HG03520 (cell line): ENCODE measurements around the gene SLC2A8.
A peak's percentile ranks its signal among the peaks of the same experiment; 100 is the strongest.

Experiments
- ATAC-seq: cut with Tn5 transposase; IDR thresholded peaks from one replicate; pipeline ENCODE4 v1.9.1; 2021; ENCODE audit warnings: mild to moderate bottlenecking, moderate library complexity; ENCODE audit not compliant: unreplicated experiment

SLC2A8 gene

GRCh38 chr9:127428348-127428747 lies 31.4 kb downstream of the SLC2A8 start:
- no peak for ATAC-seq

DNA sequence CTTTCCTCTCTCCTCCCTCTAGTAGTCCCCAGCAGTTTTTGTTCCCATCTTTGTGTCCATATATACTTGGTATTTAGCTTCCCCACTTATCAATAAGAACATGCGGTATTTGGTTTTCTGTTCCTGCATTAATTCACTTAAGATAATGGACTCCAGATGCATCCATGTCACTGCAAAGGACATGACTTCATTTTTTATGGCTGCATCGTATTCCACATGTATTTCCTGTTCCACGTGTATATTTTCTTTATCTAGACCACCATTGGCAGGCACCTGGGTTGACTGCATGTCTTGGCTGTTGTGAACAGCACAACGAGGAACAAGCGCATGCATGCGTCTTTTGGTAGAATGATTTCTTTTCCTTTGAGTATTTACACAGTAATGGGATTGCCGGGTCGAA lies 33.4 kb downstream of the SLC2A8 start:
- no peak for ATAC-seq

GRCh38 chr9:127437497-127438264 lies 40.7 kb downstream of the SLC2A8 start:
- no peak for ATAC-seq

GRCh38 chr9:127438394-127438793 lies 41.4 kb downstream of the SLC2A8 start:
- no peak for ATAC-seq

DNA sequence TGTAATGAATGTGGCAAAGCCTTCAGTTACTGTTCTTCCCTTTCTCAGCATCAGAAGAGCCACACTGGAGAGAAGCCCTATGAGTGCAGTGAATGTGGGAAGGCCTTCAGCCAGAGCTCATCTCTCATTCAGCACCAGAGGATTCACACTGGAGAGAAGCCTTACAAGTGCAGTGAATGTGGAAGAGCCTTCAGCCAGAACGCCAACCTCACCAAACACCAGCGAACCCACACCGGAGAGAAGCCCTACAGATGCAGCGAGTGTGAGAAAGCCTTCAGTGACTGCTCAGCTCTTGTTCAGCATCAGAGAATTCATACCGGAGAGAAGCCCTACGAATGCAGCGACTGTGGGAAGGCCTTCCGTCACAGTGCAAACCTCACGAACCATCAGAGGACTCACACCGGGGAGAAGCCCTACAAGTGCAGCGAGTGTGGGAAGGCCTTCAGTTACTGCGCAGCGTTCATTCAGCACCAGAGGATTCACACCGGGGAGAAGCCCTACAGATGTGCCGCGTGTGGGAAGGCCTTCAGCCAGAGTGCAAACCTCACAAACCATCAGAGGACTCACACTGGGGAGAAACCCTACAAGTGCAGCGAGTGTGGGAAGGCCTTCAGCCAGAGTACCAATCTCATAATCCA lies 47.4 kb downstream of the SLC2A8 start:
- ATAC-seq, result no peak

GRCh38 chr9:127444921-127445850 lies 48.2 kb downstream of the SLC2A8 start:
- no peak for ATAC-seq

DNA sequence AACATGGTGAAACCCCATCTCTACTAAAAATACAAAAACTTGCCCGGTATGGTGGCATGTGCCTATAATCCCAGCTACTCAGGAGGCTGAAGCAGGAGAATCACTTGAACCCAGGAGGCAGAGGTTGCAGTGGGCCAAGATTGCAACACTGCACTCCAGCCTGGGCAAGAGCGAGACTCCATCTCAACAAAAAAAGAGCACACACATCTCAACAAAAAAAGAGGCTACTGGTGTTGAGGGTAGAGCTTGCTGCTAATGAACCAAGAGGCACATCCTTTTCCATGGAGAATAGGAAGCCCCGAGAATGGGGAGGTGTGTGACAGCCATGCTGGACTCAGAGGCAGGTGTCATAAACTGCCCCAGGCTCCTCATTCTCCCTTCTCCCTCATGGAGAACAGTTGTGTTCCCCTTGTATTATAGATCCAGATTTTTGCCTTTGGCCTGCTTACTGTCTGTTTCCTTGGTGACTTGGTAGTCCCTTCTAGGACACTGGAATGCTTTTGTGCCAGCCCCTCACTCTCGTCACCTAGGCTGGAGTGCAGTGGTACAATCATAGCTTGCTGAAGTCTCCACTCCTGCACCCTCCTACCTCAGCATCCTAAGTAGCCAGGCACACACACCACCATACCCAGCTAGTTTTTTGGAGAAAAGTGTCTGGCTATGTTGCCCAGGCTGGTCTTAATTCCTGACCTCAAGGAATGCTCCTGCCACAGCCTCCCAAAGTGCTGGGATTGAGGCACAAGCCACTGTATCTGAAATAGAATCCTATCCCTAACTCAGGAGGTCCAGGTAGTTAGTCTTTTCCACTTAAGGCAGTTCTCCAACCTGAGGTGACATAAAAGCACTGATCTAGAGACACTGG lies 49.1 kb downstream of the SLC2A8 start:
- no peak for ATAC-seq

DNA sequence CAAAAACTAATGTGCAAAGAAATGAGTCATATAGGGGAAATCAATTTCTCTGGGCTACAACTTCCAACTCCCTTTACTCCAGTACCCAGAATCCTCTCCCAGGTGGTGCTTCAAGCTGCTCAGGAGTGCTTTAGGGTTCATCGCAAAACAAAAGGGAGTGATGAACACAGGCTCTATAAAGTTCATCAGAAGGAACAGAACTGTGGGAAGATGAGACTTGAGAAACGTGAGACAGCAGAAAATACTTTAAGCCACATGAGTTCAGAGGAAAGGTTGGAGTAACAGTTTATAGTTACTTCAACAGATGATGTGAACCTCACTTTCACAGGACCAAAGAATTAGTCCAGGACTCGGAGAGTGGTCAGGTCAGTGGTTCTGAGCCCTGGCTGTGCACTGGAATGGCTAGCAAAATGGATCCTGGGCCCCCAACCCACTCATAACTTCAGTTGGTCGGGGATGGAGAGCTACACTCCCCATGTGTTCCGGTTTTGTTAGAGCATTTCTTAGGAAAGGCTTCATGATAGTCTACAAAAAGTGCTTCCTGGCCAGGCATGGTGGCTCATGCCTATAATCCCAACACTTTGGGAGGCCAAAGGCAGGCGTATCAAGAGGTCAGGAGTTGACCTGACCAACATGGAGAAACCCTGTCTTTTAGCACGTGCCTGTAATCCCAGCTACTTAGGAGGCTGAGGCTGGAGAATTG lies 49.9 kb downstream of the SLC2A8 start:
- no peak for ATAC-seq

DNA sequence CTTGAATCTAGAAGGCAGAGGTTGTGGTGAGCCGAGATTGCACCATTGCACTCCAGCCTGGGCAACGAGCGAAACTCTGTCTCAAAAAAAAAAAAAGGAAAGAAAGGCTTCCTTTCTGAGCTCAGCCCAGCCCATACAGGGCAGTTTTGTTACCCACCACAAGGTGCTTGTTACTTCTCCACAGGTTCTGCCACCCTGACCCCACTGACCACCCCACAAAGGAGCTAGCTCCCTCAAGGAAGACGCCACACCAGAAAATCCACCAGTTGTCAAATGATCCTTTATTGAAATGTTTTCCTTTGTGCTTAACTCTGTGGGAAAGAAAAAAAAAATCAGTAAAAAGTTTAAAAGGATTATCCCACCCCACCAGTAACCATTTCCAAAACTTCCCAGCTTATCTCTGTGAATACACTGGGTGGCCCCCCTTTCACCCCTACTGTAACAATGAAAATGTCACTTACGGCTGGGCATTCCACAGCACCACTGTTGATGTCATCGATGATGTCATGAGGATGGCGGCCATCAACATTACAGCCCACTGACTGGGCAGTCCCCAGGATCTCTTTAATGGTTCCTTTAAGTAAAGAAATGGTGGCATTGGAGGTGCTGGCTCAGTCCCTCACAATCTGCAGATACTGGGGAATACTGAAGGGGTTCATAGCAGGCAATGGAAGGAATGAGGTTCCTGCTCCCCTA lies 50.6 kb downstream of the SLC2A8 start:
- ATAC-seq, result no peak

GRCh38 chr9:127448112-127448805 lies 51.3 kb downstream of the SLC2A8 start:
- ATAC-seq, result no peak

DNA sequence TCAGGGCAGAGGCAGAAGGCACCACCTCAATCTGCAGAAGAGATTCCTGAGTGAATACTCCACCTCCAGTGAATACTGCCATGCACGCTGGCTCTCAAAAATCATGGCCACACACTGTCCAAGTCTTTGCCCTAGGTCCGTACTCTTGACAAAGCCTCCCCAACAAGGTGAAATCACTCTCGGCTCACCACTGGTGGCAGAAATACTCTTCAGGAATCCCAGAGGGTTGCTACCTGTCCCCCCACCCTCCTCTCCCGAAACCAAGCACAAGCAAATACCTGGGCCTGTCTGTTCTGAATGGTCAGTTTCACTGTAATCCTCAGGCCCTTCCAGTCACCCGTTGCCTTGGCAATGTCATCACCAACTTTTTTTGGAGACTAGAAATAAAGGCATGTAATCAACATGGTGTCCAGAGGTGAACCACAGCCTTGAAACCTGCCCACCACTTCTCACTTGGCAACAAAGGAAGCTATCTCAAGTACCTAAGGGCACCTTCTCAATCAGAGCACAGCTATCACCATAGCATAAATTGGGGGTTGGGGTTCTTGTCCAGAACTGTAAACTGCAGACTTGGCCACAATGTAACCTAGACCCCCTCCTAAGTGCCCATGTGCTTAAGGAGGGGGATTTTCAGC lies 52.5 kb downstream of the SLC2A8 start:
- no peak for ATAC-seq

DNA sequence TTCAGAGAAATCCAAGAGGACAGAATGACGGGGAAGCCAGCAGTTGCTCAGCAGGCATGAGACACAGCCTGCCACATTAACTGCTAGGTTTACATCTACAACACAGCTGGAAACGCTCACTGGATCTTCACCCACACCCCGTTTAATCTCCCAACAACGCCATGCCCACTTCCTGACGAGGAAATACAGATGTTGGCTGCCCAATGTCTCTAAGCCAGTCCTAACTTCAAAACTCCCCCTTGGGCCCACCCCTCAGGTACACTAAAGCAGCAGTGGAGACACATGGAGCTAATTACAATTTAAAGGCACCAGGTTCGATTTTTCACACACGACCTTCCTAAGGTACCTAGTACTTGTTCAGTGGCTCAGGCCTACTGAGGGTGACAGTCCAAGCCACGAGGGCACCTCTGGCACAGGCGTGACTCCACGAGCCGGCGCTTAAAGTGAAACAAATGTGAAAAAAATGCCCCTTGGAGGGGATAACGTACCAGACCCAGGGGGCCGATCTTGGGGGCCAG lies 53.3 kb downstream of the SLC2A8 start:
- no peak for ATAC-seq

DNA sequence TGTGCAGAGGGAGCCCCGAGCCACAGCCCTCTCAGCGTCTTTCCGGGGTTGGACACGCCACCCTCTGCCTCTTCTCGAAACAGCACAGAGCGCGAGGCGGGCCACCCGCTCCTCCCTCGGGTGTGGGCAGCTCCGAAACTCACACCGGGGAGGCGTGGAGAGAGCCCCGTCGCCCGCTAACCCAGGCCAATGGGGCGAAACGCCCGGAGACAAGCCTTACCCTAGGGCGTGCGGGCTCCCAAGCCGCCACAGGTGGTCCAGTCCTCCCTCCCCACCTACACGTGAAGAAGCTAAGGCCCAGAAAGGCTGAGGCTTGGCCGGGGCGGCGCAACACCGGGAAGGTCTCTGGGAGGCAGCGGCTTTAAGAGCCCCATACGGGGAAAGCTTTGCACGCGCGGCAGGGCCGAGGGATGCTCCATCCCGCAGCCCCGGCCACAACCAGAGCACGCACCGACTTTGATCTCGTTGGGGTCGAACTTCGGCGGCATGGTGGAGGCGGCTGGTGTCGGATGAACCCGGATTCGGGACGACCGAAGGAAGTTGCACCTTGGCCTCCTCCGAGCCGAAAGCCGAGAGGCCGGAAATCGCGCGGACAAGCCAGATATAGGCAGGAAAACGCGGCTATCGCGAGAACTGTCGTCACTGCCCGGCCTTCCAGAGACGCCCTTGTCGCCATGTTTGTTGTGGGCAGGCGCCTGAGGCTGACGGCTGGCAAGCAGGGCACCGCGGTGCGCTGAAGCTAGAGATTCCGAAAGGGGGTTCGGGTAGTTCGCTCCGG lies 54.0 kb downstream of the SLC2A8 start, which contains the start of the genes LRSAM1 and RPL12:
TSS of gene LRSAM1 (plus strand) at position 681 of the 778 bp plus-strand sequence. CDS start 3,018 bp downstream, outside the sequence.
TSS of gene RPL12 (minus strand) at position 577 of the 778 bp plus-strand sequence. CDS start at position 488, 89 bp downstream.
- ATAC-seq, result peak; percentile 56

GRCh38 chr9:127451608-127451857 lies 54.6 kb downstream of the SLC2A8 start:
- ATAC-seq, result peak; percentile 25

DNA sequence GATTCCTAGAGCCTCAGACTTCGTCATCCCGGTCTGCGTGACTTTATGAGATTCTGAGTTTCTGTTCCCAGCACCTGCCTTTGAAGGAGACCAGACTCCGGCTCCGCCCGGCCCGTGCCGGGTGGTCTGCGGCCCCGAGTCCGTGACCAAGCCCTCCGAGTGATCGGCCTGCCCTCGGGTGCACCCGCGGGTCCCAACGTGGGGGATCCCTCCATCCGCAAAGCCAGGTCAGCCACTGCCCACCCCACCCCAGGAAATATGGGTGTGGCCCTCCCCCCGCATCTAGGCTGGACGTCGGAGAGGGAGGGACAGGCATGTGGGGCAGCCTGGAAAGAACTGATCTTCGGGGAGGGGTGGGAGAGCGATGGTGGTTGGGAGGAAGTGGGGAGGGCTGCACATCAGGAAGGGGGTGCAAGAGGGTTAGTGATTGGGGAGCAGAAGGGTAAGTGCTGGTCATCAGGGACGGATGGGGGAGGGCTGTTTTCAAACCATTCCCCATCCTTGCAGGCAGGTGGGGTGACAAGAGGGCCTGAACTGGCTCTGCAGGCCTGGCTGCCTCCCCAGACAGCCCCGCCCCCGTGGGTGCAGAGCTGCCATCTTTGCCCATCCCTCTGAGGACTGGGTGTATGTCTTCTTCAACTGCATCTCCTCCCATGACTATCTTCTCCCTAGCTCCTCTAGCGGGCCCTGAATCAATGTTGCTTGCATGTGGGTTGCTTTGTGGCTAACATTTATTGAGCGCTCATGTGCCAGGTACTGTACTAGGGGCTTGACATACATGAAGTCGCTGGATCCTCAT lies 55.1 kb downstream of the SLC2A8 start:
- no peak for ATAC-seq

DNA sequence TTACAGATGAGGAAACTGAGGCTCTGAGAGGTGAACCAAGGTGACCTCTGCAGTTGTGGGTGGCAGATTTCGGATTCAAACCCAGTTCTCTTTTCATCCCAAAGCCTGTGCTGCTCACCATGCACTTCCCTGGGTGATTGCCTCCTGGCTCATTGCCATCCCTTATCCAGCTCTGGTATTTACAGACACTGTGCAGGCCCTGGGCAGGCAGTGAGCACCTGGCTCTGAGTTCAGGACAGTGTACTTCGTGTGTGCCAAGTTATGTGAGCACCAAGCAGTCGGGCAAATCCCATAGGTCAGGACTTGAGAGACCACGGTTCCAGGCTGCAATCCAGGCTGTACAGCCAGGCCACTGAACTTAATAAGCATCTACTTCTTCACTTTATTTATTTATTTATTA lies 55.7 kb downstream of the SLC2A8 start:
- no peak for ATAC-seq
